HG03280 (cell line): ENCODE results near the gene YY1.
"Not testable (repeated sequence)": the region's sequence is repeated elsewhere in the genome, so short reads cannot be mapped to it uniquely, and the experiment has no call there.

Experiments used
- ATAC-seq: cut with Tn5 transposase; IDR thresholded peaks from one replicate; pipeline ENCODE4 v1.9.1; 2021; ENCODE audit warnings: mild to moderate bottlenecking, moderate library complexity; ENCODE audit not compliant: unreplicated experiment

YY1 gene

DNA sequence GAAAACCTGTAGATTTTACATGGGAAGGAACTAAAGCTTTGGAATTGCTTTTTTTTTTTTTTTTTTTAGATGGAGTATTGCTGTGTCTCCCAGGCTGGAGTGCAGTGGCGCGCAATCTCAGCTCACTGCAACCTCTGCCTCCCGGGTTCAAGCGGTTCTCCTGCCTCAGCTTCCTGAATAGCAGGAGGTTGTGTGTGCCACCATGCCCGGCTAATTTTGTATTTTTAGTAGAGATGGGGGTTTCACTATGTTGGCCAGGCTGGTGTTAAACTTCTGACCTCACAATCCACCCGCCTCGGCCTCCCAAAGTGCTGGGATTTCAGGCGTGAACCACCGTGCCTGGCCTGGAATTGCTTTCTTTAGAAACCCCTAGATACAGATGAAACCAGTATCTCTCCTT lies 44.5 kb downstream of the YY1 start:
- ATAC-seq: not testable (repeated sequence)

DNA sequence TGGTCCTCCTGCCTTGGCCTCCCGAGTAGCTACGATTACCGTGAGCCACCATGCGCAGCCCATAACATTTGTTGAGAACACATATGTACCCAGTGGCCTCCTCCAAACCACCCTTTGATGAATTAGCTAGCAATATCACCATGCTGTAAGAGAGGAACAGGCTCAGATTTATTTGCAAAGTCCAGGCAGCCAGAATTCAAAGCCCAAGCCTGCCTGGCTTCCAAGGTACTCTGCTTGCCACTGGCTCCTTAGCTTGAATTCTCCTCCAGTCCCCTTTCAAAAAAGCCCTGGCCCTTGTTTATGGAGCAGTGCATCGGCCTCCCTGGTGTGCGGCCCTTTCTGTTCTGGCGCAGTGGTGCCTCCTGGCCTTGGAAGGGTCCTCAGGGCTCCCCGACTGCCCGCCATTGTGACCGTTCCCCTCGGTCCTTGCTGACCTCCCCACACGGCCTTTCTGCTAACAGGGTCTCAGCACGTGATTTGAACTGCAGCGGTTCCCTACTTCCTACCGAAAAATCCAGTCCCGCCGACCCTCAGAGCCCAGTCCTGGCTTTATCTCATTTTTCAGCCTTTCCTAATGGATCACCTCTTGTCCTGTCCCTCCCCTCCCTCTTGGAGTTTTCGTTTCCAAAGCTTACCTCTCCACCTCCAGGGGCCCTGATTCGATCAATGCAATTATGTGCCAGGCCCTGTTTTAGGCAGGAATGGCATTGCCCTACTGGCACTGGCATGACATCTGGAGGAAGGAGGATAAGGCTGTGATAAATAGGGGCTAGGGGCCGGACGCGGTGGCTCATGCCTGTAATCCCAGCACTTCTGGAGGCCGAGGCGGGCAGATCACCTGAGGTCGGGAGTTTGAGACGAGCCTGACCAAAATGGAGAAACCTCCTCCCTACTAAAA lies 45.3 kb downstream of the YY1 start:
- no peak for ATAC-seq

- ATAC-seq: peak; percentile 90
Measured at GRCh38 chr14:100285021-100285912, 46.3 kb downstream of the YY1 start.

- ATAC-seq: no peak
Measured at GRCh38 chr14:100285913-100286400, 47.0 kb downstream of the YY1 start.

- no peak for ATAC-seq
Measured at GRCh38 chr14:100286484-100287191, 47.7 kb downstream of the YY1 start.

DNA sequence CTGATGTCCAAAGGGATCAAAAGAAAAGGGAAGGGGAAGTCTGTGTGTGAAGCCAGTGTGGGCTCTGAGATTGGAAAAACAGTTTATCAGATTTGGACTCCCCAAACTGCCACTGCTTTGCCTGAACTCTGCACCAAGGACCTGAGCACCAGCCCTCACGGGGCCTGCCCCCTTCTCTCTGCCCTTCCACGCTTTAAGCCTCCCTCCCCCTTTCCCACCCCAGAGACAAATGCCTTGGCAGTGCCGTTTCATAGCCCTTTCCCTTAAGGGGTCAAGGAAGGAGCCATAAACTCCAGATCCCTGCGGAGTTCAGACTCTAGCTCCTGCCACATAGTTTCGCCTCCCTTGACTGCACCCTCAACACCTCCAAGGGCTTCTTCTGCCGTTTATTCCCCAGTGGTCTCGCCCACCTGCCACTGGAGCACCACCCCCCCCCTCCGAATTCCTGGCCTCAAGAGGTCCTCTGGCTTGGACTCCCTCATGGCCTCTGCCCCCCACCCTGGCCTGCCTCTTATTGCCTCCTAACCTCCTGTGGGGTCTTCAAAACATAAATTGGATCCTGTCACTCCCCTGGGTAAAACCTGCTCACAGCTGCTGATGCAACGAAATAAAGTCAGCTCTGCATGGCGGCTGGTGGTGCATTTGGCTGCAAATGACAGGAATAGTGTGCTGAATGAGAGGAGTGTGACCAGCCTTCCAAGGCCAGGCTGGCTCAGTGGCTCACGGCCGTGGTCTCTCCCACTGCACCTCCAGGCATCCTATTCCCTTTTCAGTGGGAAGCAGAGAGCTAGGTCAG lies 48.5 kb downstream of the YY1 start:
- ATAC-seq: no peak

DNA sequence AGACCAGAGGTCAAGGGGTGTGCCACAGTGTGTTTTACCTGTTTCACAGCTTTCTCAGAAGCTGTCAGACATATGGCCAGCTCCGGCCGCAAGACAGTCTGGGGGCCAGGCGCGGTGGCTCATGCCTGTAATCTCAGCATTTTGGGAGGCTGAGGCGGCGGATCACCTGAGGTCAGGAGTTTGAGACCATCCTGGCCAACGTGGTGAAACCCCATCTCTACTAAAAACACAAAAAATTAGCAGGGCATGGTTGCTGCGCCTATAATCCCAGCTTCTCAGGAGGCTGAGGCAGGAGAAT lies 49.0 kb downstream of the YY1 start:
- ATAC-seq: not testable (repeated sequence)

GRCh38 chr14:100288382-100289185 lies 49.6 kb downstream of the YY1 start:
- no peak for ATAC-seq

- ATAC-seq: no peak
Measured at GRCh38 chr14:100289916-100290606, 51.1 kb downstream of the YY1 start.

DNA sequence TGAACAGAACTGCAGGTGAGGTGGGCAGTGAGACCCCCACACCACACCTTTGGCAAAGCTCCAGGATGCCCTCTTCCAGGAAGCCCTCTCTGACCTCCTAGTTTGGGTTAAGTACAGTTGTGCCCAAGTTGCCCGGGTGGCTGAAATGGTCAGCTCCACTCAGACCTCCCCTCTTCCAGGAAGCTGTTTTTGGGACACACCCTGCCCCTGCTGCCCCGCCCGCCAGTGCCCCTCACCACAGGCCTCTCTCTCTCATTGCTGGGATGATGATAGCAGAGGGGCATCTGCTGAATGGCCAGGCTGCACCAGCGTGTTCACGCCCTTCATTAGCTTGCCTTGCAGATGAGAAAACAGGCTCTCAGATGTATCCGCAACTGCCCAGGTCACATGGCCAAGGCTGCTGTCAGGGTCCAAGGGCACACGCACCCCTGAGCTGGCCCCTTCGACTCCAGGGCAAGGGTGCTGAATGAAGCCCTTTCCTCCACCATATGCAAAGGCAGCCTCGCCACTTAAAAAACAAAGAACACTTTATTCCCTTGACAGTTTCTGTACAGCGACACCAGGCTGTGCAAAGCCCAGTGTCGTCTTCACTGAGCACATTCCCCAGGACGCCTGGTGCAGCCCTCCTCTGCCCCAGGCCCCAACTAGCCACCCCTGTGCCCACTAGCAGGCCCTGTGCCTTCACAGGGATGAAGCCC lies 51.8 kb downstream of the YY1 start:
- no peak for ATAC-seq

DNA sequence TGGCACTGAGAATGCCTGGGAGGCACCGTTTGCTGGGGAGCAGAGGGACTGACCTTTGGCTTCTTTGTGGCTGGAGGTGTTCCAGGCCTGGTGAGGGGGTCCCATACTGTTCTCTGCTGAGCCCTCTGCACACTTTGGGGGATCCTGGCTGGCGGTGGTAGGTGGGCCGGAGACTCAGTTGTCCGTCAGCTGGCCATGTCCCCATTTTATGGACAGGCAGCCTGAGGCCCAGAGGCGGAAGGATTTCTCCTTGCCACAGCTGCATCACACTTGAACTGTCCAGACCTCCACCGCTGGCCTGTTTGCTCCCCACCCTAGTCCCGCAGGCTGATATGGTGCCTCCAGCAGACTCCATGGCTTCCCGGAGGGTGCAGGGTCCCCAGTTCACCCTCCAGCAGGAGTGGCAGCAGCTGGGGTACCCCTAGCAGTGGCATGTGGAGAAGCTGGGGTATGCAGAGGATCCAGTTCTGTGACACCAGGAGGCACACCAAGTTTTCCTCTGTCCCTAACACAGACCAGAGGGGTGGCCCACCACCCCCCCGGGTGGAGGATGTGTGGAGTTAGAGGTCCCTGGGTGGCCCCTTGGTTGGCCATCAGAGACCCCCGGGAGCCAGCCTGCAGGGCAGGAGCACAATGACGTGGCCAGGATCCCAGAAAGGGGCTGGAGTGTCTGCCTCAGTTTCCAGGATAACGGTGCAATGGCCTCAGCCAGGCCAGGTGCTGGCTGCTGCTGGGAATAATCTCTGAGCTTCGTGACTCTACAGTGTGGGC lies 52.5 kb downstream of the YY1 start:
- ATAC-seq: no peak

DNA sequence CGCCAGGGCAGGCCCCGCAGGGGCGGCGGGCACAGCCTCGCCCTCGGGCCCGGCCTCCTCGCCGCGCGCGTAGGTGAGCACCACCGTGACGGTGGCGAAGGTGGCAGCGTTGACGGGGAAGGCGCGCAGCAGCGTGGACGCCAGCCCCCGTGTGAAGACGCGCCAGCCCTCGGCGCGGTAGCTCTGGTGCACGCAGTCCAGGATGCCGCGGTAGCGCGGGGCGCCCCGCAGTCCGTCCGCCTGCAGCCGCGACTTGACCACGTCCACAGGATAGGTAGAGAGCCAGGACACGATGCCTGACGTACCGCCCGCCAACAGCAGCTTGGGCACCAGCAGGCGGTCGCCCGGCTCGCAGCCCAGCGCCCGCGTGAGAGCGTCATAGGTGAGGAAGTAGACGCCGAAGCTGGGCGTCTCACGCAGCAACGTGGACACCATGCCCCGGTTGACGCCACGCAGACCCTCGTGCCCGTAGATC lies 53.4 kb downstream of the YY1 start:
- ATAC-seq: no peak

GRCh38 chr14:100292776-100293461 lies 54.0 kb downstream of the YY1 start:
- ATAC-seq: no peak

DNA sequence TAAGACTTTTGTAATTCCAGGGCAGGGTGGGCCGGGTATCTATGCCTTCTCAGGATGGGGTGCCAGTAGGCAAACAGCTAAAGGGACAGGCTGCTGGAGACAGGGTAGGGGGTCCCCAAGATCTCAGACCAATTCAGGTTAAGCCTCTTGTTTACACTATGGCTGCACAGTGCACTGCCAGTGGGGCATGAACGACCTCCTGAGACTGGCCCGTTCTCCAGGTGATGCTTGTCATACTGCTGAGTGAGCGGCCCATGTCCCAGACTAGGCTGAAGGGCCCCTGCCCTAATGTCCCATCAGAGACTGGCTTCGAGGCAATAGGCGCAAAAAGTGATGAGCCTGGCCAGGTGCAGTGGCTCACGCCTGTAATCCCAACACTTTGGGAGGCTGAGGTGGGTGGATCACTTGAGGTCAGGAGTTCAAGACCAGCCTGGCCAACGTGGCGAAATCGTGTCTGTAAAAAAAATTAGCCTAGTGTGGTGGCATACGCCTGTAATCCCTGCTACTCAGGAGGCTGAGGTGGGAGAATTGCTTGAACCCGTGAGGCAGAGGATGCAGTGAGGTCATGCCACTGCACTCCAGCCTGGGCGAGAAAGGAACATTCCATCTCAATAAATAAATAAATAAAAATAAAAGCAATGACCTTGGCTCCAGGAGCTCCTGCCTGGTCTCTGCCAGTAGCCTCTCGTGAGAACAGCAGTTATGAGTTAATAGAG lies 54.7 kb downstream of the YY1 start:
- no peak for ATAC-seq

GRCh38 chr14:100294213-100294962 lies 55.4 kb downstream of the YY1 start:
- no peak for ATAC-seq

DNA sequence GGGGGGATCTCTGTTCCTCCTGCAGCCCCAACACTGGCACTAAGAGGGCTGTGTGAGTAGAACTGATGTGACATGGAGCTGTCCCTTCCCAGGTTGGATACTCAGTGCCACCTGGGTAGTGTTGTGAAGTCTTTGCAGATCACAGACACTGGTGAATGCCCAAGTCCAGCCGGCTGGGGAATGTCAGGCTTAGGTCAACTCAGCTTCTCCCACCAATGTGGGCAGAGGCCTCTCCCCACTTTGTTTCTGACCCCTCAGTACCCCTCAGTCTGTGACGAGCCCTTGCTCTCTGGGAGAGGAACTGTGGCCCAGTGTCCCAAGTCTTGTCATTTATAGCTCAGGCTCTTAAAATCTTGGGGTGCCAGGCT lies 56.0 kb downstream of the YY1 start:
- no peak for ATAC-seq
